SK-N-SH treated with all-trans-retinoic acid at 6 μM for 48 hours (cell line): ENCODE data around the gene KIAA0513.

ENCODE experiments used
- ARNTL ChIP-seq: fragments of 450-650 bp; formaldehyde crosslinking; IDR thresholded peaks from 2 replicates; pipeline ENCODE4 v1.5.0; 2020; ENCODE audit warnings: low read depth, mild to moderate bottlenecking, moderate library complexity, borderline replicate concordance
- OSR1 ChIP-seq: fragments of 250-450 bp; sonication (Bioruptor Pico); IDR thresholded peaks from 2 replicates; pipeline ENCODE4 v1.8.0; 2022; ENCODE audit warnings: moderate library complexity, mild to moderate bottlenecking, inconsistent platforms
- RARB ChIP-seq: fragments of 250-450 bp; sonication (Bioruptor Pico); IDR thresholded peaks from 2 replicates; pipeline ENCODE4 v1.8.0; 2021; ENCODE audit warnings: mild to moderate bottlenecking, moderate library complexity
- TCF4 ChIP-seq: fragments of 250-450 bp; sonication (Bioruptor Pico); IDR thresholded peaks from 2 replicates; pipeline ENCODE4 v1.8.0; 2021; ENCODE audit warnings: mild to moderate bottlenecking, moderate library complexity, borderline replicate concordance
- TOX ChIP-seq: fragments of 250-450 bp; sonication (Bioruptor Pico); IDR thresholded peaks from 2 replicates; pipeline ENCODE4 v1.8.0; 2021; ENCODE audit warnings: mild to moderate bottlenecking, moderate library complexity, borderline replicate concordance
- ZC3H10 ChIP-seq: fragments of 250-450 bp; sonication (Bioruptor Pico); IDR thresholded peaks from 2 replicates; pipeline ENCODE4 v1.5.1; 2021; ENCODE audit warnings: mild to moderate bottlenecking, moderate library complexity
- ZNF565 ChIP-seq: fragments of 450-650 bp; formaldehyde crosslinking; conservative IDR thresholded peaks from 2 replicates; pipeline ENCODE4 v1.5.0; 2020; ENCODE audit warnings: low read depth, mild to moderate bottlenecking, moderate library complexity
- ZNF8 ChIP-seq: fragments of 450-650 bp; formaldehyde crosslinking; IDR thresholded peaks from 2 replicates; pipeline ENCODE4 v1.5.0; 2020; ENCODE audit warnings: mild to moderate bottlenecking, moderate library complexity
- TF ChIP-seq, protein P1 (sequence below): fragments of 250-450 bp; sonication (Bioruptor Pico); IDR thresholded peaks from 2 replicates; pipeline ENCODE4 v1.8.0; 2020; ENCODE audit warnings: mild to moderate bottlenecking, moderate library complexity, borderline replicate concordance
- TF ChIP-seq, protein P2 (sequence below): fragments of 250-450 bp; sonication (Bioruptor Pico); IDR thresholded peaks from 2 replicates; pipeline ENCODE4 v1.5.0; 2020; ENCODE audit warnings: mild to moderate bottlenecking, moderate library complexity
- TF ChIP-seq, protein P3 (sequence below): fragments of 250-450 bp; sonication (Bioruptor Pico); IDR thresholded peaks from 2 replicates; pipeline ENCODE4 v1.5.1; 2020; ENCODE audit warnings: low read depth, mild to moderate bottlenecking, moderate library complexity

DNA sequence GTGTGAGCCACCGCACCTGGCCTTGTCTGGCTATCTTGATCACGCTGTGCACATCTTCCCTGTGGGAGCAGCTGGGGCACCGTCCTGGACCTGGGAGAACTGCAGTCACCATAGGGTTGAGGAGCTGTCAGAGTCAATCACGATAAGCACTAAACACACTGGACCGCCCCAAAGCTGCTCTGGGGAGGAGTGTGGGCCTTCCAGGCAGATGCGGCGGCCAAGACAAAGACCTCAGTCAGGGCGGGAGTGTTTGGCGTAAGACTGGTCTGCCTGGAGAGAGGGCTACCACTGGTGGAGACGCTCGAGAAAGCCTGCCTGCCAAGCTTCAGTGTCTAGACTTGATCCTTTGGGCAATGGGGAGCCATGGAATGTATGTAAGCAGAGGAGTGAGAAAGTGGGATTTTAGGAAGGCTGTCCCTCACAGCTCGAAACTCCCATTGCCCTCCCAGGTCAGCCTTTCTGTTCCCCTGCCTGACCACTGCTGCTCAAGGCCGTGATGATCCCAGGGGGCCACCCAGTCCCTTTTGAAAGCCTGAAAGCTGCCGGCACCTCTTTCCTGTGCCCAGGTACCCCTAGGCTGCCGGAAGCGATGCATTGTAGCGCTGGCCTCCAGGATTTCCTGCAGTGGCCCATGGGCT, 114.0 kb downstream of the KIAA0513 start:
- TF ChIP-seq, protein P1, sequence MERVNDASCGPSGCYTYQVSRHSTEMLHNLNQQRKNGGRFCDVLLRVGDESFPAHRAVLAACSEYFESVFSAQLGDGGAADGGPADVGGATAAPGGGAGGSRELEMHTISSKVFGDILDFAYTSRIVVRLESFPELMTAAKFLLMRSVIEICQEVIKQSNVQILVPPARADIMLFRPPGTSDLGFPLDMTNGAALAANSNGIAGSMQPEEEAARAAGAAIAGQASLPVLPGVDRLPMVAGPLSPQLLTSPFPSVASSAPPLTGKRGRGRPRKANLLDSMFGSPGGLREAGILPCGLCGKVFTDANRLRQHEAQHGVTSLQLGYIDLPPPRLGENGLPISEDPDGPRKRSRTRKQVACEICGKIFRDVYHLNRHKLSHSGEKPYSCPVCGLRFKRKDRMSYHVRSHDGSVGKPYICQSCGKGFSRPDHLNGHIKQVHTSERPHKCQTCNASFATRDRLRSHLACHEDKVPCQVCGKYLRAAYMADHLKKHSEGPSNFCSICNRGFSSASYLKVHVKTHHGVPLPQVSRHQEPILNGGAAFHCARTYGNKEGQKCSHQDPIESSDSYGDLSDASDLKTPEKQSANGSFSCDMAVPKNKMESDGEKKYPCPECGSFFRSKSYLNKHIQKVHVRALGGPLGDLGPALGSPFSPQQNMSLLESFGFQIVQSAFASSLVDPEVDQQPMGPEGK (CRISPR knock-in tag), result no peak
- TF ChIP-seq, protein P2, sequence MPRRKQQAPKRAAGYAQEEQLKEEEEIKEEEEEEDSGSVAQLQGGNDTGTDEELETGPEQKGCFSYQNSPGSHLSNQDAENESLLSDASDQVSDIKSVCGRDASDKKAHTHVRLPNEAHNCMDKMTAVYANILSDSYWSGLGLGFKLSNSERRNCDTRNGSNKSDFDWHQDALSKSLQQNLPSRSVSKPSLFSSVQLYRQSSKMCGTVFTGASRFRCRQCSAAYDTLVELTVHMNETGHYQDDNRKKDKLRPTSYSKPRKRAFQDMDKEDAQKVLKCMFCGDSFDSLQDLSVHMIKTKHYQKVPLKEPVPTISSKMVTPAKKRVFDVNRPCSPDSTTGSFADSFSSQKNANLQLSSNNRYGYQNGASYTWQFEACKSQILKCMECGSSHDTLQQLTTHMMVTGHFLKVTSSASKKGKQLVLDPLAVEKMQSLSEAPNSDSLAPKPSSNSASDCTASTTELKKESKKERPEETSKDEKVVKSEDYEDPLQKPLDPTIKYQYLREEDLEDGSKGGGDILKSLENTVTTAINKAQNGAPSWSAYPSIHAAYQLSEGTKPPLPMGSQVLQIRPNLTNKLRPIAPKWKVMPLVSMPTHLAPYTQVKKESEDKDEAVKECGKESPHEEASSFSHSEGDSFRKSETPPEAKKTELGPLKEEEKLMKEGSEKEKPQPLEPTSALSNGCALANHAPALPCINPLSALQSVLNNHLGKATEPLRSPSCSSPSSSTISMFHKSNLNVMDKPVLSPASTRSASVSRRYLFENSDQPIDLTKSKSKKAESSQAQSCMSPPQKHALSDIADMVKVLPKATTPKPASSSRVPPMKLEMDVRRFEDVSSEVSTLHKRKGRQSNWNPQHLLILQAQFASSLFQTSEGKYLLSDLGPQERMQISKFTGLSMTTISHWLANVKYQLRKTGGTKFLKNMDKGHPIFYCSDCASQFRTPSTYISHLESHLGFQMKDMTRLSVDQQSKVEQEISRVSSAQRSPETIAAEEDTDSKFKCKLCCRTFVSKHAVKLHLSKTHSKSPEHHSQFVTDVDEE, result no peak
- TF ChIP-seq TCF4 (no peak), RARB (CRISPR knock-in tag) (no peak), TOX (CRISPR knock-in tag) (no peak), ARNTL (CRISPR knock-in tag) (no peak), ZNF8 (CRISPR knock-in tag) (no peak), ZC3H10 (no peak), OSR1 (CRISPR knock-in tag) (no peak), ZNF565 (CRISPR knock-in tag) (no peak)
- TF ChIP-seq, protein P3, sequence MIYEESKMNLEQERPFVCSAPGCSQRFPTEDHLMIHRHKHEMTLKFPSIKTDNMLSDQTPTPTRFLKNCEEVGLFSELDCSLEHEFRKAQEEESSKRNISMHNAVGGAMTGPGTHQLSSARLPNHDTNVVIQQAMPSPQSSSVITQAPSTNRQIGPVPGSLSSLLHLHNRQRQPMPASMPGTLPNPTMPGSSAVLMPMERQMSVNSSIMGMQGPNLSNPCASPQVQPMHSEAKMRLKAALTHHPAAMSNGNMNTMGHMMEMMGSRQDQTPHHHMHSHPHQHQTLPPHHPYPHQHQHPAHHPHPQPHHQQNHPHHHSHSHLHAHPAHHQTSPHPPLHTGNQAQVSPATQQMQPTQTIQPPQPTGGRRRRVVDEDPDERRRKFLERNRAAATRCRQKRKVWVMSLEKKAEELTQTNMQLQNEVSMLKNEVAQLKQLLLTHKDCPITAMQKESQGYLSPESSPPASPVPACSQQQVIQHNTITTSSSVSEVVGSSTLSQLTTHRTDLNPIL (CRISPR knock-in tag), result no peak
